Measurements from ENCODE around the gene ZMYND12.
A peak's percentile ranks its signal among the peaks of the same experiment; 100 is the strongest.
"Not testable (repeated sequence)": the region's sequence is repeated elsewhere in the genome, so short reads cannot be mapped to it uniquely, and the experiment has no call there.

Gene ZMYND12, protein sequence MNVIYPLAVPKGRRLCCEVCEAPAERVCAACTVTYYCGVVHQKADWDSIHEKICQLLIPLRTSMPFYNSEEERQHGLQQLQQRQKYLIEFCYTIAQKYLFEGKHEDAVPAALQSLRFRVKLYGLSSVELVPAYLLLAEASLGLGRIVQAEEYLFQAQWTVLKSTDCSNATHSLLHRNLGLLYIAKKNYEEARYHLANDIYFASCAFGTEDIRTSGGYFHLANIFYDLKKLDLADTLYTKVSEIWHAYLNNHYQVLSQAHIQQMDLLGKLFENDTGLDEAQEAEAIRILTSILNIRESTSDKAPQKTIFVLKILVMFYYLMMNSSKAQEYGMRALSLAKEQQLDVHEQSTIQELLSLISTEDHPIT

GRCh38 chr1:42456010-42456753, at the start of gene ZMYND12, which contains the start of gene PPCS:
ZMYND12 (minus strand) TSS chr1:42456022; CDS start chr1:42455997, 25 bp downstream.
PPCS (plus strand) TSS chr1:42456543; CDS start chr1:42456566, 23 bp downstream.
- DNase-seq: peak; percentile 21

DNA sequence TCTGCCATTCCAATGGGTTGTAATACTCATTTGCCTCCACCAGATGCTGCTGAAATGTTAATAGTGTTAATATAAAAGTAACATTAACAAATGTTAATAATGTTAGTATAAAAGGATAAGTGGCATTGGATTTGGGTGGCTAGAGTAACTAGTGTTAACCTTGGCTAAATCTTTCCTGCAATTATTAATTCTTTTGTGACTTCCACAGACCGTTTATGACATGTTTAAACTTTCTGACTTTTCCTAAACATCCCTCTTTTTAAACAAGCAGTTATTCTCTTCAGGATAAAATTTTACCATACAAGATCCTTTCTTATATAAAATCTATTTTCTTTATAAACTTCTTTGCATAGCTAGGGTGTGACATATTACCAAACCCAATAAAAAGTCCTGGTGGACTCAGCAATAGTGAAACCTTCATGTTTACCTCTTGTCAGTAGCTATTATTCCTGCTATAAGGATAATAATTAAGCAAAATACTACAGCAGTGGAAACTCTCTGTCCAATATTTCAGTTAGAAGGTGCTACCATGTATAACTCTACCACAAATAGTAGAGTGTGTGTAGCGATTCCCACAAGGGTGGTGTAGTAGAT, 48.8 kb upstream of the ZMYND12 start:
- DNase-seq: no peak

GRCh38 chr1:42502031-42502430, 46.2 kb upstream of the ZMYND12 start:
- not testable (repeated sequence) for DNase-seq

- no peak for DNase-seq
These were observed 34.4 kb upstream of the ZMYND12 start for GRCh38 chr1:42490237-42490636.

DNA sequence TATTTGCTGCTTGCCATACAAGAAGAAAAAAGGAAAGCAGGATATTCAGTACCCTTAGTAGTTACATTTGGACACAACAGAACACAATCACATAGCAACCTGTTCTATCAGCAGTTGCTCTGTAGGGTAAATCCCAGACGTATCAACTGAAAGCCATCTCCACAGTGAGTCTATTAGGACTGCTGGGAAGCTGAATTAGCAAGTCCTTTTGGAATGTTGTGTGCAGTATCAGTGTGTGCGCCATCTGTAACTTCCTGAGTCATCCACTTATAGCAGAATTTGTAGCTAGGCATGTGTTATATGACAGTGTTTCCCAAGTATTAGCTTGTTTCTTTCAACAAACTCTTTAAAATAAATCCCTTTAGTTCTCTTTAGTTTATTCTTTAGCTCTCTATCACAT, 28.6 kb upstream of the ZMYND12 start:
- peak; percentile 8 for DNase-seq

DNA sequence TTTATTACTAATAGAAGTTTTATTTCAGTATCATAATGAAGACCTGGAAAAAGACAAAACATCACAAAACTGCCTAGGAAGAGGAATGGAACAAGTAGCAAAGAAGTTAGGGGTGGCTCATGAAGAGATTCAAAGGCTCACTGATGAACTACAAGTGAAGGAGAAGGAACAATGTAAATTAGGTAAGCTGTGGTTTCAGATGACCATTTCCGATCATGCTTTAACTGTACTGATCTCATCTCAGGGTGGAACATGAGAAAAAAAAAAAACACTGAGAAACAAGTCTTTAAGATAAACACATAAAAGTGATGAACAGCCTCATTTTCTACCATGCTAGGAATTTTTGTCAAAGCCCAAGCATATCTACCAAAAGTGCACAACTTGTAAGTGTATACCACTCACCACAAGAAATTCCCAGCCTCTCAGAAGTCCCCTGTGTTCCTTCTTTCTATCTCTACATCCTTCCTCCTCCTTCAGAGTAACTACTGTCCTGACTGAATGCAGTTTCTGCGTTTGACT, 26.9 kb upstream of the ZMYND12 start:
- DNase-seq: no peak

GRCh38 chr1:42480921-42481320, 25.1 kb upstream of the ZMYND12 start:
- no peak for DNase-seq

DNA sequence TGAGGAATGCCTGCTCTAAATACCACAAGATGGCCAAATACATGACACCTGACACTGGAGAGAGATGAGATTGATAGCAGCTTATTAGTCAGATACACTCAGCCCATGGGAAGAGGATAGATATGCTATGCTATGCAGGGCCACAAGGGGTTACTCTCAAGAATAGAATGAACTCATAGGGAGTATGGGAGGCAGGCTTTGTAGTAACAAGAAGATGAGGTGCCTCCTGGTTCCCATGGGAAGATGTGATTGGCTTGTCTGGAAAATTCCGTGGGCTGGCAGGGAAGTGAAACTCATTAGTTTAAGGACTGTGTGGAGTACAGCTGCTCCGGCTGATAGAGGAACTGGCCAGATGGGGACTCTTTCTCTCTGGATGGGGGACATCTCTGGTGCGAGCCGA, 23.8 kb upstream of the ZMYND12 start:
- DNase-seq: peak; percentile 89

- DNase-seq: no peak
These were observed 22.0 kb upstream of the ZMYND12 start for GRCh38 chr1:42477775-42478174.

DNA sequence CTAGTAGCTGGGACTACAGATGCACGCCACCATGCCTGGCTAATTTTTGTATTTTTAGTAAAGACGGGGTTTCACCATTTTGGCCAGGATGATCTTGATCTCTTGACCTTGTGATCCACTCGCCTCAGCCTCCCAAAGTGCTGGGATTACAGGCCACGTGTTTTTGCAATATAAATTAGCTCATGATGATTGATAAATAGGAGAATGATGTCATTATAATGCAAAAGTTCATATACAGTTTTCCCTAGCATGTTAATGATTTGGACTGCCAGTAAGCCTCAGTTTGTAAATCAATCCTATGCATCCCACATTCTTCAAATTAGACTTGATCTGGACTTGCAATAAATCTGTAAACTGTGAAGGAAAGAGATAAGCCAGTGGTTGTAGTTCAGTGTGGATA, 21.5 kb upstream of the ZMYND12 start:
- DNase-seq: not testable (repeated sequence)

DNA sequence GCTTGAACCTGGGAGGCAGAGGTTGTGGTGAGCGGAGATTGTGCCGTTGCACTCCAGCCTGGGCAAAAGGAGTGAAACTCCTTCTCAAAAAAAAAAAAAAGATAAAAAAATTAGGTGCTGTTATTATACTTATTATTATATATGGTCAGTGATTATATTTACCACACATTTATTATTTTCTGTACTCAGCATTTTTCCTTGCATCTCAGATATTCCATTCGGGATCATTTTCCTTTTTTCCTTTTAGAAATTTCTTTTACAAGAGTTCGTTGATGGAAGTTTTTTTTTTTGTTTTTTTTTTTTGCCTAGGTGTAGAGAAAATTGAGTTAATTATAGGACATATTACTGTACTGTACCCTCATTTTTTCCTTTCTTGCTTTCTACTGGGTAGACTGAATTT, 20.8 kb upstream of the ZMYND12 start:
- DNase-seq: no peak

- no peak for DNase-seq
These were observed 13.9 kb upstream of the ZMYND12 start for GRCh38 chr1:42469727-42470126.

GRCh38 chr1:42466030-42466429, 10.2 kb upstream of the ZMYND12 start:
- DNase-seq: no peak

GRCh38 chr1:42463921-42464320, 8.1 kb upstream of the ZMYND12 start:
- DNase-seq: no peak

- peak; percentile 92 for DNase-seq
These were observed 7.3 kb upstream of the ZMYND12 start, which contains the start of gene CCDC30 for GRCh38 chr1:42462828-42463763. CCDC30 (plus strand) TSS chr1:42463286; CDS start chr1:42480552, 17,266 bp downstream.

DNA sequence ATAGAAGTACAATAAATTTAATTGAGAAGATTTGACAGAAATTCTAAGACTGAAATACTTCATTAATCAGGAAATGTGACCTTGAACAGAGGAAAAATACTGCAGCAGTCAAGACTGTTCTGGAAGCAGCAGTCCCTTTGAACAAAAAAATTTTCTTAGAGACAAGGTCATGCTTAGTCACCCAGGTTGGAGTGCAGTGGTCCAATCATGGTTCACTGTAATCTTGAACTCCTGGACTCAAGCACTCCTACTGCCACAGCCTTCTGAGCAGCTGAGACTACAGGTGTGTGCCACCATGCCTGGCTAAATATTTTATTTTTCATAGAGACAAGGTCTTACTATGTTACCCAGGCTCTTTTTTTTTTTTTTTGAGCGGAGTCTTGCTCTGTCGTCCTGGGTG, 5.4 kb upstream of the ZMYND12 start:
- no peak for DNase-seq

DNA sequence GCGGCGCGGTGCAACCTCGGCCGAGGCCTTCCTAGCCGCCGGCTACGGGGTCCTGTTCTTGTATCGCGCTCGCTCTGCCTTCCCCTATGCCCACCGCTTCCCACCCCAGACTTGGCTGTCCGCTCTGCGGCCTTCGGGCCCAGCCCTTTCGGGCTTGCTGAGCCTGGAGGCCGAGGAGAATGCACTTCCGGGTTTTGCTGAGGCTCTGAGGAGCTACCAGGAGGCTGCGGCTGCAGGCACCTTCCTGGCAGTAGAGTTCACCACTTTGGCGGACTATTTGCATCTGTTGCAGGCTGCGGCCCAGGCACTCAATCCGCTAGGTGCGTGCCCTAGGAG, 900 bp upstream of the ZMYND12 start:
- no peak for DNase-seq

DNA sequence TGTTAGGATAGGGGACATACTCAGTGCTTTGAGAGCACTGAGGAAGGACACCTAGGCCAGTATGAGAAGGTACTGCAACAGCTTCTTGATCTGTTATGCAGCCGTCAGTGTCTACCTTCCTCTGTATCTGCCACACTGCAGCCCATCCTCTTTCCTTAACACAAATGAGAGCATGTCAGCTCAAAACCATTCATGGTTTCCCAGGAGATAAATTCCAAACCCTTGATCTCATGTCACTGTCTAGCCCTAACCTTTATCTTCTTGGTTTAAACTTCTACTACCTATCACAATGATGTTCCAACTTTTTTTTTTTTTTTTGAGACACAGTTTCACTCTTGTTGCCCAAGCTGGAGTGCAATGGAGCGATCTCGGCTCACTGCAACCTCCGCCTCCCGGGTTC, 1.4 kb downstream of the ZMYND12 start:
- no peak for DNase-seq

- DNase-seq: no peak
These were observed 2.4 kb downstream of the ZMYND12 start for GRCh38 chr1:42453386-42453785.

GRCh38 chr1:42450061-42450460, 5.8 kb downstream of the ZMYND12 start:
- no peak for DNase-seq

DNA sequence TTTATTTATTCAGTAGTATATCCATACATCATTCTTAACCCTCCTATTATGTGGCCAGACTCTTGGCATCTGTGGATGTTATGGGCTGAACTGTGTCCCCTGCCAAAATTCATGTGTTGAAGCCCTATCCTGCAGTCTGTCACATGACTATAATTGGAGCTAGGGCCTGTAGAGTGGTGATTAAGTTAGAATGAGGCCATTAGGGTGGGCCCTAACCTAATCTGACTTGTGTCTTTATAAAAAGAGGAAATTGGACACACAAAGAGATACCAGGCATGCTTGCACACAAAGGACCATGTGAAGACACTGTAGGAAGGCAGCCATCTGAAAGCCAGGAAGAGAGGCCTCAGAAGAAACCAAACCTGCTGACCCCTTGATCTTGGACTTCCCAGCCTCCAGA, 6.6 kb downstream of the ZMYND12 start:
- no peak for DNase-seq

- no peak for DNase-seq
These were observed 13.2 kb downstream of the ZMYND12 start for GRCh38 chr1:42442662-42443061.

All from NCI-H524 treated with DMSO at 0.1 percent for 48 hours (cell line).